ENCODE measurements around the gene TSHZ2.

GRCh38 chr20:53128004-53128403, 155.8 kb downstream of the TSHZ2 start:
- TF ChIP-seq, protein P1, sequence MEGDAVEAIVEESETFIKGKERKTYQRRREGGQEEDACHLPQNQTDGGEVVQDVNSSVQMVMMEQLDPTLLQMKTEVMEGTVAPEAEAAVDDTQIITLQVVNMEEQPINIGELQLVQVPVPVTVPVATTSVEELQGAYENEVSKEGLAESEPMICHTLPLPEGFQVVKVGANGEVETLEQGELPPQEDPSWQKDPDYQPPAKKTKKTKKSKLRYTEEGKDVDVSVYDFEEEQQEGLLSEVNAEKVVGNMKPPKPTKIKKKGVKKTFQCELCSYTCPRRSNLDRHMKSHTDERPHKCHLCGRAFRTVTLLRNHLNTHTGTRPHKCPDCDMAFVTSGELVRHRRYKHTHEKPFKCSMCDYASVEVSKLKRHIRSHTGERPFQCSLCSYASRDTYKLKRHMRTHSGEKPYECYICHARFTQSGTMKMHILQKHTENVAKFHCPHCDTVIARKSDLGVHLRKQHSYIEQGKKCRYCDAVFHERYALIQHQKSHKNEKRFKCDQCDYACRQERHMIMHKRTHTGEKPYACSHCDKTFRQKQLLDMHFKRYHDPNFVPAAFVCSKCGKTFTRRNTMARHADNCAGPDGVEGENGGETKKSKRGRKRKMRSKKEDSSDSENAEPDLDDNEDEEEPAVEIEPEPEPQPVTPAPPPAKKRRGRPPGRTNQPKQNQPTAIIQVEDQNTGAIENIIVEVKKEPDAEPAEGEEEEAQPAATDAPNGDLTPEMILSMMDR (IDR thresholded peaks at IDR 0.05; ENCODE audit: poor library complexity, severe bottlenecking), result no peak
- TF ChIP-seq EP300 (conservative IDR thresholded peaks at IDR 0.05; ENCODE audit: poor library complexity, severe bottlenecking) (no peak), RAD21 (conservative IDR thresholded peaks at IDR 0.05) (no peak)
